Ovary (tissue), 9 donors: ENCODE data around the gene CMTM3. TPM values are rescaled to one million over a fixed set of nuclear protein-coding genes. Genes with fewer than 3 reads are reported as not detected.

Source experiments
- DNase-seq, 5 donors: peaks; one replicate each; pipeline ENCODE4 v3.0.0-alpha.2; 2019 to 2020
- H3K27ac ChIP-seq, 2 donors: fragments of 200-600 bp; one replicate each; pipeline versions ENCODE4 v1.5.1 to v1.8.0; 2019 to 2022
- H3K27me3 ChIP-seq: fragments of 200-600 bp; one replicate; pipeline ENCODE4 v1.8.0; 2022
- H3K36me3 ChIP-seq: fragments of 200-600 bp; sonication (generic); one replicate; pipeline ENCODE4 v1.5.1; 2019
- H3K4me1 ChIP-seq: one replicate; pipeline ENCODE4 v1.8.1; 2013; ENCODE audit warnings: mild to moderate bottlenecking, moderate library complexity; ENCODE audit not compliant: insufficient read depth
- H3K4me3 ChIP-seq: fragments of 200-600 bp; sonication (generic); one replicate; pipeline ENCODE4 v1.5.1; 2017
- H3K9me3 ChIP-seq, 2 donors: fragments of 200-600 bp in 1 of 2; sonication (generic) in 1 of 2; one replicate each; pipeline versions ENCODE4 v1.5.1 to v1.8.1; 2013 to 2019; ENCODE audit warnings: mild to moderate bottlenecking in 1 of 2, moderate library complexity in 1 of 2
- CTCF ChIP-seq, 3 donors: fragments of 450-650 bp in 2 of 3; fragments of 200-600 bp in 1 of 3; IDR thresholded peaks; one replicate each; pipeline versions ENCODE4 v1.5.1 to v1.8.0; 2016 to 2022; ENCODE audit warnings: antibody characterized with exemption in 3 of 3, mild to moderate bottlenecking in 1 of 3
- EP300 ChIP-seq: sonication (generic); formaldehyde crosslinking; IDR thresholded peaks from one replicate; pipeline ENCODE4 v1.6.1; 2017; ENCODE audit warnings: antibody characterized with exemption
- POLR2A ChIP-seq: fragments of 450-650 bp; IDR thresholded peaks from one replicate; pipeline ENCODE4 v1.6.1; 2017; ENCODE audit warnings: antibody characterized with exemption, mild to moderate bottlenecking, moderate library complexity
- WGBS, 3 donors: extraction: QIAGEN DNeasy Blood & Tissue Kit in 1 of 3; methylation state at CpG; one replicate each; pipeline versions ENCODE4 v1.1.5 to v1.1.7; 2013 to 2017; 5-methylcytosine and 5-hydroxymethylcytosine counted together
- intact Hi-C, 4 donors: fragments of 100-400 bp; cut with DNase I; formaldehyde crosslinking; loops; one replicate each; pipeline versions ENCODE4 v1.11.0 to v1.15.1; 2022 to 2023
- polyA plus RNA-seq, 2 donors: library from polyadenylated mRNA; stranded (reverse); fragments of 200-250 nt in 1 of 2; fragments of 350-450 nt in 1 of 2; fragmentation: Illumina TruSeq in 1 of 2; extraction: RNeasy Lipid Tissue Mini Kit (QIAGEN cat#74804) in 1 of 2; gene quantifications; one replicate each; pipeline ENCODE4 v1.2.3, GENCODE V29; 2013 to 2014
- total RNA-seq, 7 donors: library from RNA; depleted of rRNA in 2 of 7; stranded (reverse); fragments of >200 nt in 2 of 7; fragmentation: NEBNext Ultra II Directional in 3 of 7; extraction: Animal tissue kit (Norgen Biotek cat#: 25700) in 3 of 7; gene quantifications; one replicate each; pipeline versions ENCODE4 v1.1.0 to v1.2.4, GENCODE V29; 2016 to 2023
- donor health status: DM: no; HTN: no; CAD: no; lungs with moderate emphysema.
- donor health status: DM: no; HTN: no; CAD: no.
- donor health status: Bipolar disorder and iron deficiency.
- donor health status: DM: yes; HTN: yes; CAD: no.
- donor health status: DM: no; HTN: no; CAD: no.
- donor health status: DM: yes; HTN: yes; CAD: no.

The CMTM3 gene
- total and polyA plus RNA-seq, 9 donors: 22.9 to 60.5 (median 43.2) TPM

DNA sequence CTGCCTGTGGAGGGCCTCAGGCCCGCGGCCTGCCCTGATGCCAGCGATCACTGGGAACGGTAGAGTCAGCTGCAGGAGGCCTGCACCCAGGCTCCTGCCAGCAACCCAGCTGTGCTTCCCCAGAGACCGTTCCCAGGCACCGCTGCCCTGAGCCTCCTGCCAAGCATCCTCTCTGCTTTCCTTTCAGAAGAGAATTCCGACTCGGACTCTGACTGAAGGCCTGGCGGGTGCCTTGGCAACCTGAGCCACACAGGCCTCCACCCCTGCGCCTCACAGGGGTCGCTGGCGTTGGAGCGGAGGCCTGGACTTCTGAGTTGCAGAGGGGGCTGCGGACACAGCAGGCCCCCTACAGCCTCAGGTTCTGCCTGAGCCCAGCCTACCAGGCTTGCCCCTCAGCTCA, 7.9 kb downstream of the CMTM3 start:
- Histone ChIP-seq H3K9me3 (no peaks in the 10 kb centered on the region), H3K36me3 (no peaks in the 10 kb centered on the region), H3K4me1 (peaks cover 3% of the 10 kb centered on the region), H3K27me3 (no peaks in the 10 kb centered on the region), H3K4me3 (no peak overlapping the region), H3K27ac (no peak overlapping the region)
- no peak for DNase-seq
- TF ChIP-seq EP300: no peak
- TF ChIP-seq CTCF (IDR thresholded peaks at IDR 0.05): no peak
- TF ChIP-seq POLR2A: no peak
- 79 to 85% (median 80%) methylated on average over 14 of the region's 14 CpGs for WGBS, 3 donors
- intact Hi-C loops: loop anchor here in 1 of 4 donors (5.0 kb wide), 1 partner anchor 255 kb away; no protein-coding TSS in a partner anchor

DNA sequence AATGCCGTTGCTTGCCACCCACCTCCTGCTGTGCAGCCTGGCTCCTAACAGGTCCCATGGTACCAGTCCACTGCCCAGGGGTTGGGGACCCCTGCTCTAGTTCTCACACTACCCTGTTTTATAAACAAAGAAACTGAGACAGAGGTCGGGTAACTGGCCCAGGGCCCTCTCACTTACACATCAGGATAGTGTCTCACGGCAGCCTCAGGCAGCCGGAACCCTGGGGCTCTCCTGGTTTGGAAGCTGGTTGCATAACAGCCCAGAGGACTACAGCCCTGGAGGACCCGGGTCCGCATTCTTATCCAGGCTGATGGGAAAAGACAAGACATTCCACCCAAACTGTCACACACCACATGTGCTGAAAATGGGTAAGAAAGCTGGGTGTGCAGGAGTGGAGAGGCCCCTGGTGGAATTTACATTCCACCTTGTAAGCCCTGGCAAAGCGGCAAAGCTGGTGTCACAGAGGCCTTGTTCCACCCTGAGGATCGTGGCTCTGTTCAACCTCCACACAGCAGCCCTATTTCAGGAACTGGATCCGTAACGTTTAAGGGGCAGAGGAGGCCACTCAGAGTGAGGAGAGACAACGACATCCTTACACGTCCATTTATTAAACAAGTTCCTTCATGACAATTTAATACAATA, 9.8 kb downstream of the CMTM3 start:
- Histone ChIP-seq H3K36me3 (no peaks in the 10 kb centered on the region), H3K4me3 (no peak overlapping the region), H3K4me1 (peaks cover 3% of the 10 kb centered on the region), H3K9me3 (no peaks in the 10 kb centered on the region), H3K27ac (no peak overlapping the region), H3K27me3 (no peaks in the 10 kb centered on the region)
- DNase-seq: no peak
- WGBS, 3 donors: 78 to 85% (median 78%) methylated on average over 12 of the region's 12 CpGs
- intact Hi-C loops: loop anchor here in 1 of 4 donors (5.0 kb wide), 1 partner anchor 253 kb away; no protein-coding TSS in a partner anchor
- TF ChIP-seq CTCF (IDR thresholded peaks at IDR 0.05): no peak
- TF ChIP-seq POLR2A: no peak
- no peak for TF ChIP-seq EP300

- Histone ChIP-seq H3K4me1 (peaks cover 3% of the 10 kb centered on the region), H3K4me3 (no peak overlapping the region), H3K9me3 (no peaks in the 10 kb centered on the region), H3K27ac (no peak overlapping the region), H3K27me3 (no peaks in the 10 kb centered on the region), H3K36me3 (no peaks in the 10 kb centered on the region)
- WGBS, 3 donors: 85 to 91% (median 89%) methylated on average over 4 of the region's 4 CpGs
- TF ChIP-seq POLR2A (no peak), CTCF (IDR thresholded peaks at IDR 0.05) (no peak), EP300 (no peak)
- DNase-seq: no peak
- intact Hi-C loops: no loop called here
Measured at GRCh38 chr16:66616169-66616568, 11.7 kb downstream of the CMTM3 start.

DNA sequence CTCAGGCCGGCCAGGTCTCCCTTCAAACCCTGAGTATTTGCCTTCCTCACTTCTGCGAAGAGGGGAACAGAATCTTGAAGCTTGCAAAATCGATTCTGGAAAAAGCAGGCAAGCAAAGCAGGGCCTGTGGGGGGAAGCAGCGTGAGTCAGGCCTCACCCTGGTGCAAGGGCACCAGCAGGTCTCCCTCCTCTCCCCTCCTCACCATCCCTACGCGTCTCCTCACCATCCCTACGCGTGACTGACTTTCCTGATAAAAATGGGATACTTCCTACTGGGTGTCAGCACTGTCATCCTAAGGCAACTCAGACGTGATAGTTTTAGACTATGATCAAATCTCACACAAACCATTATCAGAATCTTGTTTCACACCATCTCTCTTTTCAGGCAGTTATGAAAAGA, 12.1 kb downstream of the CMTM3 start:
- DNase-seq: no peak
- Histone ChIP-seq H3K27ac (no peak overlapping the region), H3K4me1 (peaks cover 3% of the 10 kb centered on the region), H3K27me3 (no peaks in the 10 kb centered on the region), H3K9me3 (no peaks in the 10 kb centered on the region), H3K36me3 (no peaks in the 10 kb centered on the region), H3K4me3 (no peak overlapping the region)
- TF ChIP-seq POLR2A (no peak), EP300 (no peak), CTCF (IDR thresholded peaks at IDR 0.05) (no peak)
- 65 to 69% (median 67%) methylated on average over 9 of the region's 9 CpGs for WGBS, 3 donors
- intact Hi-C loops: no loop called here
